ENCODE results near the gene MUS81. TPM values are rescaled to one million over a fixed set of nuclear protein-coding genes. Genes with fewer than 3 reads are reported as not detected.

Gene MUS81
- total RNA-seq, 1 donor from 2014 or later: 63.4 TPM

- peak; percentile 16 for DNase-seq (ENCODE audit: extremely low read depth, low read depth, low spot score)
These were observed 388 bp upstream of the MUS81 start for GRCh38 chr11:65859812-65860277.

- no peak for DNase-seq (ENCODE audit: extremely low read depth, low read depth, low spot score)
These were observed 902 bp downstream of the MUS81 start for GRCh38 chr11:65861165-65861505.

- no peak for DNase-seq (ENCODE audit: extremely low read depth, low read depth, low spot score)
These were observed 1.4 kb downstream of the MUS81 start for GRCh38 chr11:65861533-65862183.

GRCh38 chr11:65862191-65862735, 2.0 kb downstream of the MUS81 start:
- DNase-seq (ENCODE audit: extremely low read depth, low read depth, low spot score): no peak

GRCh38 chr11:65862941-65863888, 3.0 kb downstream of the MUS81 start:
- DNase-seq (ENCODE audit: extremely low read depth, low read depth, low spot score): no peak

- no peak for DNase-seq (ENCODE audit: extremely low read depth, low read depth, low spot score)
These were observed 3.9 kb downstream of the MUS81 start for GRCh38 chr11:65863889-65864705.

GRCh38 chr11:65864706-65865471, 4.7 kb downstream of the MUS81 start:
- DNase-seq (ENCODE audit: extremely low read depth, low read depth, low spot score): no peak

- DNase-seq (ENCODE audit: extremely low read depth, low read depth, low spot score): no peak
These were observed 5.4 kb downstream of the MUS81 start for GRCh38 chr11:65865550-65866172.

GRCh38 chr11:65866509-65867283, 6.5 kb downstream of the MUS81 start:
- DNase-seq (ENCODE audit: extremely low read depth, low read depth, low spot score): no peak

GRCh38 chr11:65867284-65868071, 7.2 kb downstream of the MUS81 start:
- DNase-seq (ENCODE audit: extremely low read depth, low read depth, low spot score): no peak

- no peak for DNase-seq (ENCODE audit: extremely low read depth, low read depth, low spot score)
These were observed 7.9 kb downstream of the MUS81 start for GRCh38 chr11:65868076-65868667.

GRCh38 chr11:65868907-65869306, 8.7 kb downstream of the MUS81 start:
- DNase-seq (ENCODE audit: extremely low read depth, low read depth, low spot score): no peak

- no peak for DNase-seq (ENCODE audit: extremely low read depth, low read depth, low spot score)
These were observed 9.5 kb downstream of the MUS81 start for GRCh38 chr11:65869643-65870306.

- DNase-seq (ENCODE audit: extremely low read depth, low read depth, low spot score): no peak
These were observed 10.1 kb downstream of the MUS81 start for GRCh38 chr11:65870307-65870658.

GRCh38 chr11:65870706-65871681, 10.8 kb downstream of the MUS81 start:
- no peak for DNase-seq (ENCODE audit: extremely low read depth, low read depth, low spot score)

All from glomerular endothelial cell (primary cell).